22Rv1 (cell line): ENCODE measurements around the gene BOC.

ENCODE experiments used
- CTCF ChIP-seq: fragments of 450-650 bp; IDR thresholded peaks from 2 replicates; pipeline ENCODE4 v1.5.1; 2017; ENCODE audit warnings: mild to moderate bottlenecking
- ZFX ChIP-seq: fragments of 450-650 bp; IDR thresholded peaks from 2 replicates; pipeline ENCODE4 v1.6.1; 2017; ENCODE audit warnings: antibody characterized with exemption, borderline replicate concordance

- TF ChIP-seq CTCF: no peak
- TF ChIP-seq ZFX: no peak
These were observed 49.8 kb downstream of the BOC start for GRCh38 chr3:113261063-113261625.
